Heart left ventricle (tissue), 13 donors: Measurements from ENCODE around the gene NFKBIL1.

Source experiments
- POLR2A ChIP-seq, 2 donors: fragments of 450-650 bp; IDR thresholded peaks; one replicate each; pipeline ENCODE4 v1.6.1; 2017; ENCODE audit warnings: antibody characterized with exemption in 2 of 2, mild to moderate bottlenecking in 2 of 2, moderate library complexity in 2 of 2
- TF ChIP-seq, protein P1 (sequence below), 12 donors: fragments of 200-600 bp; sonication (generic) in 4 of 12; IDR thresholded peaks; one replicate each; pipeline versions ENCODE4 v1.5.0 to v1.8.0; 2018 to 2022; ENCODE audit warnings: antibody characterized with exemption in 12 of 12, mild to moderate bottlenecking in 5 of 12
- donor health status: ischemic (EF 13 %, LVEDD 7.1; RV severe dilation, severe dysfunction).
- donor health status: DM: no; HTN: yes; CAD: no.
- donor health status: DM: no; HTN: no; CAD: no.
- donor health status: ischemic (EF 25% LVEDD 6.9; RV normal size, moderate dysfunction).
- donor health status: ischemic (EF 25% LVEDD 5.7; RV mildly dilated, moderate dysfunction).
- donor health status: ischemic (EF 35%, LVEDD 5.7; RV mildly dilated, moderate dysfunction).
- donor health status: nonischemic (EF 11% LVEDD 7.7; RV severe dilation, severe dysfunction).
- donor health status: DM: yes; HTN: yes; CAD: no.
- donor health status: PGD.
- donor health status: ischemic (EF 29% LVEDD 5.4; RV normal size, mild dysfunction).
- donor health status: nonischemic (EF 23%, LVEDD 6.1; RV moderate dilation, normal function).

DNA sequence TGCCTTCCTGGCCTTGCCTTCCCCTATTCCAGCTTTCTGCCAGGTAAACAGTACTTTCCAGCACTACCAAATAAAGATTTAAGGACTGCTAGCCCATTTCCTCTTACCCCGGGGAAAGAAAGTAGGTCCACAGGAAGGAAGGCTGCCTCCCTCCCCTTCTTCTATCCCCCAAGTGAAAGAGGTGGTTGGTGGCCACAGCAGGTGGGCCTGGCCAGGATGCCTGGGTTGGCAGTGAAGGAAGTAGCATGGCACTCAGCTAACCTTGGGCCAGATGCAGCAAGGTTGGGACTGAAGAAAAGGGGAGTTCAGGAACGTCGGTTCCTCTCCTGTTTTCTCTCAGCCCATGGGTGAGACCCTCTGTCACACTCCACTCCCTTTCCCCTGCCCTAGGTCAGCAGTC lies 8.9 kb downstream of the NFKBIL1 start:
- TF ChIP-seq, protein P1, sequence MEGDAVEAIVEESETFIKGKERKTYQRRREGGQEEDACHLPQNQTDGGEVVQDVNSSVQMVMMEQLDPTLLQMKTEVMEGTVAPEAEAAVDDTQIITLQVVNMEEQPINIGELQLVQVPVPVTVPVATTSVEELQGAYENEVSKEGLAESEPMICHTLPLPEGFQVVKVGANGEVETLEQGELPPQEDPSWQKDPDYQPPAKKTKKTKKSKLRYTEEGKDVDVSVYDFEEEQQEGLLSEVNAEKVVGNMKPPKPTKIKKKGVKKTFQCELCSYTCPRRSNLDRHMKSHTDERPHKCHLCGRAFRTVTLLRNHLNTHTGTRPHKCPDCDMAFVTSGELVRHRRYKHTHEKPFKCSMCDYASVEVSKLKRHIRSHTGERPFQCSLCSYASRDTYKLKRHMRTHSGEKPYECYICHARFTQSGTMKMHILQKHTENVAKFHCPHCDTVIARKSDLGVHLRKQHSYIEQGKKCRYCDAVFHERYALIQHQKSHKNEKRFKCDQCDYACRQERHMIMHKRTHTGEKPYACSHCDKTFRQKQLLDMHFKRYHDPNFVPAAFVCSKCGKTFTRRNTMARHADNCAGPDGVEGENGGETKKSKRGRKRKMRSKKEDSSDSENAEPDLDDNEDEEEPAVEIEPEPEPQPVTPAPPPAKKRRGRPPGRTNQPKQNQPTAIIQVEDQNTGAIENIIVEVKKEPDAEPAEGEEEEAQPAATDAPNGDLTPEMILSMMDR (IDR thresholded peaks at IDR 0.05): no peak
- no peak for TF ChIP-seq POLR2A (IDR thresholded peaks at IDR 0.05)
